GM19043 (cell line): ENCODE measurements around the gene KCNMA1.

Experiments
- ATAC-seq: cut with Tn5 transposase; IDR thresholded peaks from one replicate; pipeline ENCODE4 v1.9.1; 2021; ENCODE audit warnings: low read depth; ENCODE audit not compliant: unreplicated experiment

Gene KCNMA1

DNA sequence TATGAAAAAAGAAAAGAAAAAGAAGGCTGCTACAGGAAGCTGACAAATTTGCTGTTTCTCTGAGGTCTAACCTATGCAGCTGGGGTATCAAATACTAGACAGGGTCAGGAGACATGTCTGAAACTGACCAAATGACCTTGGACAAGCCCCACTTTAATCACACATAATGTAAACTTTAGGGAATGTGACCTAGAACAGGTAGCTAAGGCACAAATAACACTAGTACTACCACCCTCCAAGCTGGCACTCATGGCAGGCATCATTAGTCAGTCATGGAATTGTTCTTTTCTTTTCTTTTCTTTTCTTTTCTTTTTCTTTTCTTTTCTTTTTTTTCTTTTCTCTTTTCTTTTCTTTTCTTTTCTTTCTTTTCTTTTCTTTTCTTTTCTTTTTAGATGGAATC is 250.4 kb downstream of the KCNMA1 start:
- ATAC-seq = no peak

DNA sequence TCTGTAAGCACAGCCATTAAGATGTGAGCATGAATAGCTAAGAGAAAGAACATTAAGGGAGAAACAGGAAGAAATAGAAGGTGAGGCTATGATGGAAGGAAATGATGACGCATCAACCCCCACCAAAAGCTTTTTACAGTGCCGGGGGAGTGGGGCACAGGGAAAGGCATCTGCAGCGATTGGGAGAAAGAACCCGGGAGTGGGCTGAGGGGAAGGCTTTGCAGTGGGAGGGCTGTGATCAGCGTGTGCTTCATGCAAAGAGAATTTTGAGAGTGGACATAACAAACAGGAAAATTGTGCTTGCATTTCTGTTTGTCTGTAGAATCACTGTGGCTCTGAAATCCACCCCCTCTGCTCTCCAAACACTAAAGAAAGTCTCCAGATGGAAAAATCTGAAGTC is 250.8 kb downstream of the KCNMA1 start:
- ATAC-seq = no peak

DNA sequence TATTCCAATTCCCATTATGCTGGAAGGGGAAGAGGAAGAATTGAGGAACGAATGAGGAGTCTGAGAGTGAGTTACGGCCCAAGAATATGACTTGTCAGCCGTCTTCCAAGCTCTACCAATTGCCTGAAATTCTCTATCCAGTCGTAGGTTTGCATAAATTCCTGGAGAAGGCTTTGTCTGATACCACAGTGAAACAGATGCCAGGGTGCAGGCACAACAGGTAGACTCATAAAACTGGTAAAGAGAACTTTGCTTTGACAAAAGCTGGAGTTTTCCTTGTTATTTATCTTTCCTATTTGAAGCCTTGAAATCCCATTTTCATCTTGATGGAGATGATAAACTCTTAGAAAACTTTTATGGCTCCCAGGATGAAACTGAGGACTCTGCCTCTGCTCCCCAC is 251.2 kb downstream of the KCNMA1 start:
- no peak for ATAC-seq

DNA sequence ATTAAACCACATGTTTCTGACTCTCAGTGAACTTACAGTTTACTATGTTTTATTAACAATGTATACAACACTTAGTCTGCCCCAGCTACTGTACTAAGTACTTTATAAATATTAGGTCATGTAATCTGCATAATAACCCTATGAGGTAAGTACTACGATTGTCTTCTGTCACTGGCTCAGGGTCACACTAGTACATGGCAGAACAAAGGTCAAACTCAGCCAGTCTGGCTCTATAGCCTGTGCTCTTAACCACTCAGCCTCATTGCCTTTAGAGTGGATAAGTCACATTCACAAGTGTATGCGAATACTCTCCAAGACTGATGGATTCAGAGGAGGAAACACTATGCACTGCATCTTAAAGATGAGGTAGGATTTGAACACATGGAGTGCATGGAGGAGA is 252.3 kb downstream of the KCNMA1 start:
- no peak for ATAC-seq

DNA sequence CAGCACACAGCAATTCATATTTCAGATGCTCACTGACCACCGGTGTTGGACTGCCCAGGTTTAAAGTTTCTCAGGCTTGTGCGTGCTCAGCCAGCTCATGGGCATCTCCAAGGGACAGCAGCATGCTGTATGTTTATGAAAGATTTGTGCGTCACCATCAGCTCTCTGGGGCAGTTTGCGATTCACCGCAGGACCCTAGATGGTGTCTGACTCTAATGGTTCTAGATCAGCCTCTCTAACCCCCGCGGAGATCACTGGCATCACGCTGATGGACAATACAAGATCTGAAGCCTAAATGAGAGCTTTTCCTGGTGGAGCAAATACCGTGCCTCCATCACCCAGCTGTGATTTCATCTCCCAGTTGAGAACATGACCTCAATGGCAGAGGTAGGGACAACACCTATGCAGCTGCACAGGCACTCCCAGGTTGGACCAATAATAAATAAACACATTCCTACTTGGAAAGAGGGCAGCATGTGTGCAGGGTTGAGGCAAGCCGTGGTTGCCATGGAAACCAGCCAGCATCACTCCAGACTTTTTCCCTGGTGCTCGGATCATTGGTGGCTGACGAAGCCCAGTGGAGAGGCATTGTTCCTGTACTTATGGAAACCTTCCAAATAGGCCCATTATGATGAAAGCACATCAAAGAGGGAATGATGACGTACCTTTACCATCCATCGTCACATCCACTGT is 253.6 kb downstream of the KCNMA1 start:
- no peak for ATAC-seq

DNA sequence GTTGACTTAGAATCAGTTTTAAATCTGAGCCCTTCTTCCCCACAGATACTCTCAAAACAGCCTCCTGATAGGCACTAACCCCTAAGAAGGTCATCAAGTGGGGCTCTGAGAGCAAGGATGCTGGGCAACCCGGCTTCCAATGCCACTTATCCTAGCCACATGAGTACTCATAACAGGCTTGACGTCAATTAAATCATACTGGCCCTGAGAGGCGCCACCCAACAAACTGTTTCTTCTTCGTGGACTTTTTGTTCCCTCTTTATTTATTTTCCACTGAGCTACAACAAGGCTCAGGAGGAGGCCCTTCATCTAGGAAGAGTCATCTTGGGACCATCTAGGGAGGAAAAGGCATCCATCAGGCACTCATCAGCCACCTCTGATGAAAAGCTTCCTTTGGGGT is 255.9 kb downstream of the KCNMA1 start:
- ATAC-seq = no peak

DNA sequence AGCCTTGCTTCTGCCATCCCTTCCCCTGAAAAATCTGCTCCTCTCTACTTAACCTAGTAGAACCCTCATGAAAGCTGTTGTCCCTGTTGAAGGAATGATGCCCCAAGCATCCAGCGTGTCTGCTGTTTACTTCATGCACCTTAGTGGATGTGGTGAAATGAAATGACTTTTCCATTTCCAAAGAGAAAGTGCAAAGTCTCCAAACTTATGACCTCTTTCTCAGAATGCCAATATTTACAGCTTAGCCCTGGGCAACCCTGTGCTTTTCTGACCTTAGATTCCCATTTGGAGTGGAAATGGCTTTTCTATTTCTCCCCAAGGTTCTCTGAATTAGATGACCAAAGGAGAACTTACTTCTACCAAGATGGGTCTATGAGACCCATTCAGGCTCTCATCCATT is 256.9 kb downstream of the KCNMA1 start:
- ATAC-seq = no peak

DNA sequence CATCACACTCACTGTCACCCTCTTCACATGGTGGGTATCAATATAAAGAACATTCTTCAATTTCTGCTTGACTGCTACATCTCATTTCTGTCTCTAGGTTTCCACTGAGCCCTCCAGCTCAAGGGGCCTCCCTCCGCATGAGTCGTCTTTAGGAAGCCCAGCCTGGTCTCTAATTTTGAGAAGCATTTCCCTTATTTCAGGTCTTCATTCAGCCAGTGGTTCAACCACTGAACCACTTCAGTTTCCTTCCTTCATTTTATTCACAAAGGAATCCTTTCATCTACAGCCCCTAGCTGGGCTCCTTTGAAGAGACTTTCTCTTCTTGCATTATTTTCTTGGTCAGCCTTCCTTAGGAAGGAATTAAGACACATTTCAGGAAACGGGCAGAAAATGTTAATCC is 257.4 kb downstream of the KCNMA1 start:
- ATAC-seq = no peak

DNA sequence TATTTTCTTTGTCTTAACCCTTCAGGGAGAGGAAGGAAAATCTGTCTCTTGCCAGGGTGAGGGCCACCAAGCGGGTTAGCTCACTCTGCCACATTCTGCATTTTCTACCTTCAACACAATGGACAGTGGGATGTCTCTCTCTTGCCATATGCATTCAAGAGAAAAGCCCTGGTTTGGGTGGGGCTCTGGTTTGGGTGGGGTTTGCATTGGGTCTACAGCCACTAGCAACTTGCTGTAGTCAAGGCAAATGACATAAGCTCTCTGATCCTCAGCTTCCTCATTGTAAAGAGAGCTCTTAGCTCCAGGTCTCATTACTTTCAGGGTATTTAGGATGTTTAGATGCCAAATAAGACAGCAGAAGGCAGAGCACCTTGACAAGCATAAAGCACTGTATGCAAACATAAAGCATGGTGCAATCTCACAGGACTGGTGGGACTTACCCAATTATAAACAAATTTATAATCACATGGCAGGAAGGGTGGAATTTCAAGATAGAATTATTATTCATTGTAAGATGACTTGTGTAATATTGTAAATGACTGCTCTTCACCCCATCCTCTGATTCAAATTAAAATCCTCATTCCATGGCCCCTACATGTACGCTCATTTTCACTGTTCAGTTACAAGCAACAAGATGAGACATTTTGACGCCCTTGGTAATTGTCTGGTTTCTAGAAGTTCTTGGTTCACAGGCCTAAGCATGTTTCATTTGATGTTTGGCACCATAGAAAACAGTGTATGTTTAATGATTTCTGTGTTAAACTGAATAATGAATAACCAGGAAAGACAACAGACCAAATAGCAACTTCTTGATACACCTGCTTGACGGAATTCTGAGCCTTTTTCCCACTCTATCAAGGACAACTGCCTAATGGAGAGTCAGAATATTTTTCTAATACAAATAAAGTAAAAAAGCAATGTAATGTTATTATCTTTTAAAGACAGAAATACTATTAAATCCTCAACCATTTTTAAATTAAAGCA is 258.9 kb downstream of the KCNMA1 start:
- ATAC-seq = no peak

DNA sequence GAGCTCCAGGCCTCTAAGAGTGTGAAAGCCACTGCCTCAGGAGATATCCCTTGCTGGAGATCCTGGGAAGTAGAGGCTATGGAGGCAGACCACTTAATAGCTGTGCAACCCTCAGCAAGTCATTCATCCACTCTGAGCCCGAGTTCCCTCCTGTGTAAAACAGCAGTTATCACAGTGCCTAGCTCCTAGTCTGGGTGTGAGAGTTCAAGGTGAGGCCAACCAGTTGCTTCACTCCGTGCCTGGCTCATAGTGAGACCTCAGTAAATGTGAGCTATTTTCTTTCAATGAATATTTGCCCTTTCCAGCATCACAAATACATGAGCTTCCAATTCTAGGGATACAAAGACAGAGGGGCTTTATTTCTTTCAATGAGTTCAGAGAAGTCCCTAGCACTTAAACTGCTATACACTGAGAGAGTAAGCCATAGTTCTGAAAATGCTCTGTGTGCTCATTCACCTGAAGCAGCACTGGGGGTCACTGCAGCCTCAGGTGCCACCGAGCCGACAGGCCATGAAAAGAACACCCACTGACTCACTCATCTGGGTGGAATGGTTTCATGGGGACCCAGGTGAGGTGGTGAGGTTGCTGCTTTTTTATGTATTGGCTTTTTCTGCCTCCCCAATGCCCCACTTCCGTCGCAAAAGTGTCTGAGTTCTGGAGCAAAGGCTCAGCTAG is 259.8 kb downstream of the KCNMA1 start:
- no peak for ATAC-seq

DNA sequence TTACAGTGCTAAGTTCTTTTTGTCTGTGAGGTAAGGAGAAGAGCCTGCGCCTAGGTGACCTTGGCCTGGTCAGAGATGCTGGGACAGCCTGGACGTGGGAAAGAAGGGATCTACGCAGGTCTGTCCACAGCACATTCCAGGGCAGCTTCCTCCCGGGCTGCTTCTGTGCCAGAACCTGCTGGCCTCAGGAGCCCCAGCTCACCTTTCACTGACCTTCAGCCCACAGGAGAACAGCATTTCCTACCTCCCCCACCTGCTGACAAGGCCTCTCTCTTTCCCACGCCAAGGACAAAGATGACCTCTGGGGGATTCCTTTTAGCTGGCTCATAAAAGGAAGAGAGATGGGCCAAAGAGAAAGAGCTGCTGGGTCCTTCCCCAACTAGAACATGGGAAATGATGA is 260.6 kb downstream of the KCNMA1 start:
- ATAC-seq = no peak

DNA sequence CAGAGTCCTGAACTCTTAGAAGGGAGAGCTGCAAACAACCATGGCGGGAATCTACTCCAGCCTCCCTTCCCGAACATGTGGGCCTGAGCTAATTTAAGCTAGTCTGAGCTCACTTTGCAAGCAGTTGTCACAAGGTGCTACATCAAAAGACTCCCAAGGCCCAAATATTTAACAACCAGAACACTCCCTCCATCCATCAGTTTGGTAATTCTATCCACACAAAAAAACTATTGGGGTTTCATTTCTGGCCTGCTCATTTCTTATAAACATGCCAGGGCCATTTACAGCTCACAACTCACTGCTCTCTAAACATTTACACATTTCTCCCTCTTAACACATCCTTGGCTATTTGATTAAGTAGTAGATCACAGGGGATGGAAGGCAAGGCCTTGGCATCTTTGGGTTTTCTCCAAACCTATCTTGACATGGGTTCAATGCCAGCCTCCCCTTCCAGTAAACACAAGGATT is 263.4 kb downstream of the KCNMA1 start:
- ATAC-seq = no peak

DNA sequence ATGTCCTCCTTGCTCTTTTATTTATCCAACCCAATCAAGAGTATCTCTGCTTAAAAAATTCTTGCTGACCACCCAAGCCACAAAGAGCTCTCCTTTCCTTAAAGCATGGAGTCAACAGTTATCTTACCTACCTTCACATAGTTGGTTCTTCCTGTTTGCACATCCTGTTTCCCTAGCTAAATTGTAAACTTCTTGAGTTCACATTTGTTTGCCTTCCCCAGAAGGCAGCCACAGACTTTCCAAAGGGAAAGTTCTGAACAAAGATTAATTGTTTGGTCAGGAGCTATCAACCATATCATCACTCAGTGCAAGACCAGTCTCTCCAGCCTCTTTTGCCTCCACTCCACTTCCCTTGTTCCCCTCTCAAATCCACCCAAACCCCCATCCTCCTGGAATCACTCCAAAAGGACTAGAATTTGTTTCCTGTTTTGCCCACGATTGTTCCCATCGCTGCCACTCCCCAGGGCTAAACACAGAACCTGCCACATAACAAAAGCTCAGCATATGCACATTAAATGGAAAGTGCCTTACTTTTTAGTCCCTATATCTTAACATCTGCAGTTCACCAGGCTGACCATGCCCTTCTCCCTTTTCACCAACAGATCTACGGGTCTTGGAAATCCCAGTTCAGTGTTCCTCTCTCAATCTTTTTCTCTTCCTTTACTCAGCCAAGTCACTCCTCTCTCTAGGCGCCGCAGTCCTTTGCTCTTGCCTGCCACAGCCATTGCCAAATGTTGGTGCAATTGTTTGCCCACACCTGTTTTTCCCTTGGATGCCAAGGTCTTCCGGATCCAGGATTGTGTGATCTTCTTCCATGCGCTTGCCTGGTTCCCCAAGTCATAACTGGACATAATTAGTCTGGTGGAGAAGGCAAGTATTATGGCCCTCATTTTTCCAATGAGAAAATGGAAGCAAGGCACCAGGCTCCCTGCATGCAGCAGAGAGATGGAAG is 265.5 kb downstream of the KCNMA1 start:
- no peak for ATAC-seq

DNA sequence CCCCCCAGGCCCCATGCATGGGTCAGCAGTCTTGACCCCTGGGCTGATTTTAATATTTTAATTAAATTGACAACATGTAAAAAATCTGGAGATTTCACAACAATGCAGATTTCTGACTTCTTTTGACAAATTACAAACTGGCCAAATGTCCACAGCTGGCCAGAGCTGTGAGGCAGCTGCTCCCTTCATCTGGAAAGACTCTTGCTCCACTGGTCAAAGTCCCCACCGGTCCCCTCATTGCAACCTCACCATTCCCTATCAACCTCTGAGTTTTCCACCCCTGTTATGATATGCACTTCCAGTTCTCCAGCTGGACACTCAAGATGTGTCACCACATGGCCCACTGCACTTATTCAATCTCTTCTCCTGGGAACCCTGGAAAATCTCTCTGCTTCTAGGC is 266.2 kb downstream of the KCNMA1 start:
- no peak for ATAC-seq

DNA sequence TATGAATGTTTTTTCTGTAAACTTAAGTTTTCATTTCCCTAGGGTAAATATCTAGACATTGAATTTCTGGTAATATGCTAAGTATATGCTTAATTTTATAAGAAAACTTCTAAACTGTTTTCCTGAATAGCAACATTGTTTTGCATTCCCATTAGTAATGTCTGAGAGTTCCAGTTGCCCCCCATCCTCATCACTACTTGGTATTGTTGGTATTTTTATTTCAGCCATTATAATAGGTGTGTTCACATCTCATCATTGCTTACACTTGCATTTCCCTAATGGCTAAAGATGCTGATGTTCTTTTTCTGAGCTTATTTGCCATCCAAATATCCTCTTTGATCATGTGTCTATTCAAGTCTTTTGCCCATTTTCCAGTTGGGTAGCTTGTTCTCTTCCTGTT is 269.6 kb downstream of the KCNMA1 start:
- ATAC-seq = no peak

DNA sequence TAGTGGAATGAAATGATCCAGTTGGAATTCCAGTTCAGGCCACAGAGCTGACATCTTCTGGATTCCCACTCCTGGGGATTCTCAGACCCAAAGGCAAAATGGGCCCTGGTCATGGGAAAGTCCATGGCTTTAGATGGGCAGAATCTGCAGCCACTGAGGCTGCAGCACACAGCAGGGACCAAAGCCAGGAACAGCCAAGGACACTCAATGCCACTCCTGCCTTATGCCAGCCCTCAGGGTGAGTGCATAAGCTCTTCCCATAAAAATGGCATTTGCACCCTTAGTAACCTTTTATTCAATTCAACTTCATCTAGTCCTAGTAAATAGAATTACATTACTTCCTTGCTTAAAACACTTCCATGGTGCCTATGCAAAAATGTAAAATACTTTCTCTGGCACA is 274.4 kb downstream of the KCNMA1 start:
- no peak for ATAC-seq

DNA sequence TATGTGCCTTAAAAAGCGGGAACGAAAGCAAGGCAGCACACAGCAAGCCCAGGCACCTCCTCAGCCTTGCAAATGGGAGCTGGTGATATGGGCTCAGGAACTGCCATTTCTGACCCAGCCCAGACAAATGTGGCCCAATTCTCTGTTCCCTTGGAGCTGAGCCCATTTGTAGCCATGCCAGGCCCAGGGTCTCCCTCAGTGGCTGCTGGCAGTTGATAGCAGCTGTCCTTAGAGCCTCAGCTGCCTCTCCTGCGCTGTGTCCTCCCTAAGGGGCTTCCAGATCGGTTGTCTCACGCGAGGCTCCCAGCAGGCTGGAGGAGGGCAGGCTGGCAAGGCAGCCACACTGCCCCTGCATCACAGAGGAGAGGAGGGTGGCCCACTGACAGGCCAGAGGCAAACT is 275.8 kb downstream of the KCNMA1 start:
- no peak for ATAC-seq

DNA sequence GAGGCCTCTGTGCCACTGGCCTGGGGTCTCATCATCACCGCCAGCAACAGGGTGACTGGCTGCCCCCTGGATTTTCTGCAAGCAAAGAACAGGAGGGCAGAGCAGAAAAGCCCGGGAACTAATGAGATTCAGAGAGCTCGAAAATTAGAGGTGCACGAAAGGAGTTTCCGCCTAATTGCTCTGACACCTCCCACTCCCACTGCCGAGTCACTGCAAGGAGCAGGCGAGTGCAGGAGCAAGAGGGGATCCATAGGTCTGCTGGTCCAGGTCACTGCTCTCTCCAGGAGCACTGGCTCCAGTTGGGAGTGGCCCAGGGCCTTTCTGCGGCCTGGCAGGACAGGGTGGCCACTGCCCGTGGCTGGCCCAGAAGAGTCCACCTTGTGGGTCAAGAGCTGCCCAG is 276.2 kb downstream of the KCNMA1 start:
- no peak for ATAC-seq

DNA sequence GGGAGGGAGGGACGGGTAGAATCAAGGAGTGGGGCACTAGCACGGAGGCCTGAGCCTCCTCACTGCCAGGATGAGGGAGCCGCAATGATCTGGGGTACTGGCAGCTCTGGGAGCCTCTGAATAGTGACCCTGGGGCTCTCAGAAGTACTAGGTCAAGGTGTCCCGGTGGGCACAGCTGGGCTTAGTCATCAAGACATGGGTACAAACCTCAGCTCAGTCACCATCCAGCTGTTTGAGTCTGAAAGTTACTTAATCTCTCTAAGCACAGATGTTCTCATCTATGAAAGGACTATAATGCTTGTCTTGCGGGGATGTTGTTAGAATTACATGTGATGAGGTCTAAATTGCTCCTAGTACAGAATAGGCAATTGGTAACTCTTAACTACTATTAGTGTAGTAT is 276.8 kb downstream of the KCNMA1 start:
- no peak for ATAC-seq

DNA sequence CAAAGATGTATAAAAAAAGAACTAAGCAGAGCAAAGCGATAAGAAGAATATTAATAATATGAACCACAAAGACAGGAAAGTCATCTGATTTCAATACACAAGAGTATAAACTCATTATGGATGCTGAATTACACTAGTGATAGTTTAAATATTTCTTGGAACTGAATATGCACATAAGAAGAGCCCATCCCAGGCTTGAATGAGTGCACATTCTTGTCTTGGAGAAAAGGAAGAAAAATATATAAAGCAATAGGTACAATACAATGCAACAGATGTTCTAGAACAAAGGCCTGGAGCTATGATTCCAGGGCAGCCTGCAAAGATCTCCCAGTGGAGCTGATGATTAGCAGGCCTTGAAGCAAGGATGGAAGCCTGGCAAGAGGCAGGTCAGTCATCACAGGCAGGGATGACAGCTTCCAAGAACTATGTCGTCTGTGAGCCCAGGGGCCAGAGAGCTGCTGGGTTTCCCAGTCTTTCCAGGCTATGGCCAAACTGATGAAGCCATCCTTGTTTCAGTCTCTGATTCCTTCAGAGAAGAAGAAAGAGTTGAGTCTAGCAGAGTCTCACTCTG is 277.6 kb downstream of the KCNMA1 start:
- no peak for ATAC-seq
